IMR-90 (cell line): Measurements from ENCODE around the gene PCDHGA3.

Experiments
- CTCF ChIP-seq: conservative IDR thresholded peaks from 2 replicates; pipeline ENCODE4 v1.5.1; 2012; ENCODE audit warnings: mild to moderate bottlenecking, low read depth, low read length, improper control_type of control experiment
- POLR2A ChIP-seq: IDR thresholded peaks from 2 replicates; pipeline ENCODE4 v1.6.1; 2012; ENCODE audit warnings: mild to moderate bottlenecking, low read depth, low read length
- RFX5 ChIP-seq: IDR thresholded peaks from 2 replicates; pipeline ENCODE4 v1.8.0; 2012; ENCODE audit warnings: low read depth, mild to moderate bottlenecking, low read length, moderate library complexity

DNA sequence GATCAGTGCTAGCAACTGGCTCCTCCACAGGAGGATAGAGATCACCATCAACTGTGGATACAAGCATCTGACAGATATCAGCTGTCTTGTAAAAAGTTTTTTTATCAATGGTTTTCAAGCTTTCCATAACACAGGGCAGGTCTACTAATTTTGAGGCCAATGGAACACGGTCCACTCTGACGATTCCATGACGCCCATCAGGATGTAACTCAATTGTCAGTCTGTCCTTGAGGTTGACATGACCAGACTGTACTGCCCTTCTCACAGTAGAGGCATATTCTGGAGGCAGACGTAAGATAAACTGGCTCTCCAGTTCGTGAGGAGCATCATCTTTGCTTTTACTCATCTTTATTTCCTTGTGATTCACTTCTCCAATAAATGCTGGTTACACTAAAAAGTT lies 23.9 kb upstream of the PCDHGA3 start:
- TF ChIP-seq RFX5: no peak
- no peak for TF ChIP-seq CTCF
- no peak for TF ChIP-seq POLR2A
